ENCODE results near the gene LSM11. TPM values are rescaled to one million over a fixed set of nuclear protein-coding genes. Genes with fewer than 3 reads are reported as not detected.

Gene LSM11
- polyA plus RNA-seq, 1 of the 3 experiments (the other 2 are of a cell fraction), result 0.95 TPM

GRCh38 chr5:157709346-157709745 lies 34.2 kb upstream of the LSM11 start:
- Histone ChIP-seq H3K27me3 (ENCODE audit: insufficient read depth) (no peaks in the 10 kb centered on the region), H3K9ac (no peak overlapping the region), H3K4me1 (ENCODE audit: control insufficient read depth in 1 of 2, insufficient read depth in 2 of 2, low read depth in 1 of 2, low read length in 1 of 2) (peaks cover 0 to 18% of the 10 kb centered on the region in 2 experiments; a peak in 1 of 4 replicates), H2AFZ (ENCODE audit: low read depth) (peak overlapping the region; percentile 29; the same call in 1 of the 2 replicates), H4K20me1 (ENCODE audit: insufficient read depth) (no peaks in the 10 kb centered on the region), H3K27ac (ENCODE audit: low read depth in 2 of 2, low read length in 1 of 2) (peak overlapping the region in 1 of 2 experiments; percentile 81; a peak in 2 of 4 replicates), H3K9me3 (no peaks in the 10 kb centered on the region), H3K36me3 (replicated peaks in 1 of 2; ENCODE audit: control insufficient read depth in 1 of 2, insufficient read depth in 2 of 2, low read length in 1 of 2) (no peaks in the 10 kb centered on the region), H3F3A (replicated peaks; ENCODE audit: insufficient read depth) (peaks cover 25% of the 10 kb centered on the region), H3K9me2 (no peaks in the 10 kb centered on the region), H3K79me2 (ENCODE audit: insufficient read depth) (no peaks in the 10 kb centered on the region), H3K4me3 (ENCODE audit: low read depth in 2 of 2, low read length in 1 of 2) (no peak overlapping the region), H3K4me2 (no peak overlapping the region)
- ChIA-PET POLR2A (no interaction called here), CTCF (interaction anchor here (2.0 kb wide), 1 partner anchor 9 kb away, joined by 9 read pairs; no protein-coding TSS in a partner anchor)
- TF ChIP-seq REST (IDR thresholded peaks at IDR 0.05; ENCODE audit: low read depth, low read length) (no peak), TAF1 (IDR thresholded peaks at IDR 0.05; ENCODE audit: borderline replicate concordance, low read depth, low read length) (no peak), SIN3A (IDR thresholded peaks at IDR 0.05; ENCODE audit: borderline replicate concordance, low read depth, low read length) (no peak), PBX3 (IDR thresholded peaks at IDR 0.05) (no peak), IRF3 (IDR thresholded peaks at IDR 0.05; ENCODE audit: low read depth, low read length) (no peak), CHD2 (IDR thresholded peaks at IDR 0.05; ENCODE audit: low read length, partially characterized antibody) (no peak), FOXM1 (IDR thresholded peaks at IDR 0.05; ENCODE audit: low read depth) (no peak), TEAD4 (IDR thresholded peaks at IDR 0.05; ENCODE audit: borderline replicate concordance, insufficient read depth) (no peak), USF1 (IDR thresholded peaks at IDR 0.05; ENCODE audit: borderline replicate concordance, low read depth) (no peak), EZH2phosphoT487 (IDR thresholded peaks at IDR 0.05; ENCODE audit: borderline replicate concordance, low read depth) (no peak), FOSL2 (IDR thresholded peaks at IDR 0.05; ENCODE audit: borderline replicate concordance, low read depth) (no peak), EP300 (IDR thresholded peaks at IDR 0.05; ENCODE audit: borderline replicate concordance in 1 of 2, low read depth in 1 of 2, low read length in 1 of 2) (no peak), RAD21 (IDR thresholded peaks at IDR 0.05; ENCODE audit: low read length) (no peak), CTCF (IDR thresholded peaks at IDR 0.05) (no peak), MEF2A (IDR thresholded peaks at IDR 0.05; ENCODE audit: borderline replicate concordance, low read depth) (no peak), YY1 (IDR thresholded peaks at IDR 0.05; ENCODE audit: low read depth) (no peak), USF2 (IDR thresholded peaks at IDR 0.05; ENCODE audit: borderline replicate concordance, low read depth, low read length) (no peak), SMC3 (IDR thresholded peaks at IDR 0.05; ENCODE audit: low read depth, low read length) (no peak)
- no peak for DNase-seq
